GM12878 (cell line): ENCODE results near the gene CCS.

ENCODE experiments used
- CEBPB ChIP-seq, 2 experiments: fragments of 150-350 bp in 1 of 2; IDR thresholded peaks; 2 replicates each; pipeline ENCODE4 v1.6.1; 2012 to 2014; ENCODE audit warnings: low read depth in 2 of 2, low read length in 2 of 2, borderline replicate concordance in 1 of 2, inconsistent platforms in 1 of 2
- HDAC2 ChIP-seq: fragments of 200-600 bp; sonication (generic); IDR thresholded peaks from 2 replicates; pipeline ENCODE4 v1.6.1; 2017
- POLR2A ChIP-seq: IDR thresholded peaks from 2 replicates; pipeline ENCODE4 v1.6.1; 2011; ENCODE audit warnings: low read depth, mild to moderate bottlenecking, low read length
- SP1 ChIP-seq: IDR thresholded peaks from one replicate; pipeline ENCODE4 v1.6.1; 2011; ENCODE audit warnings: low read depth, low read length
- YY1 ChIP-seq: IDR thresholded peaks from 2 replicates; pipeline ENCODE4 v1.6.1; 2011; ENCODE audit warnings: low read depth, mild to moderate bottlenecking, low read length
- ZZZ3 ChIP-seq: IDR thresholded peaks from 2 replicates; pipeline ENCODE4 v1.6.1; 2011; ENCODE audit warnings: low read depth; ENCODE audit not compliant: control insufficient read depth, insufficient read length
- TF ChIP-seq, protein P1 (sequence below): IDR thresholded peaks from 2 replicates; pipeline ENCODE4 v1.6.1; 2011; ENCODE audit warnings: mild to moderate bottlenecking, low read depth, low read length, moderate library complexity; ENCODE audit not compliant: insufficient replicate concordance
- TF ChIP-seq, protein P2 (sequence below), 3 experiments: IDR thresholded peaks in 2 of 3; conservative IDR thresholded peaks in 1 of 3; 2 replicates each; pipeline ENCODE4 v1.5.1; 2011; ENCODE audit warnings: low read depth in 3 of 3, low read length in 3 of 3, mild to moderate bottlenecking in 3 of 3, control low read depth in 2 of 3, moderate library complexity in 2 of 3, inconsistent platforms in 1 of 3, mixed read lengths in 1 of 3; ENCODE audit not compliant: control insufficient read depth in 2 of 3, insufficient read depth in 1 of 3; ENCODE audit errors: extremely low read depth in 1 of 3
- TF ChIP-seq, protein P3 (sequence below): IDR thresholded peaks from 2 replicates; pipeline ENCODE4 v1.6.1; 2011; ENCODE audit warnings: borderline replicate concordance, low read depth, mild to moderate bottlenecking, moderate library complexity, mixed read lengths, low read length; ENCODE audit not compliant: insufficient read depth; ENCODE audit errors: extremely low read length
- TF ChIP-seq, protein P4 (sequence below): IDR thresholded peaks from 2 replicates; pipeline ENCODE4 v1.6.1; 2012; ENCODE audit warnings: low read depth, low read length, improper control_type of control experiment
- TF ChIP-seq, protein P5 (sequence below): IDR thresholded peaks from 2 replicates; pipeline ENCODE4 v1.6.1; 2012; ENCODE audit warnings: mild to moderate bottlenecking, low read depth, low read length
- TF ChIP-seq, protein P6 (sequence below): fragments of 450-650 bp; IDR thresholded peaks from 2 replicates; pipeline ENCODE4 v1.6.1; 2018; ENCODE audit warnings: borderline replicate concordance, mild to moderate bottlenecking; ENCODE audit not compliant: partially characterized antibody

DNA sequence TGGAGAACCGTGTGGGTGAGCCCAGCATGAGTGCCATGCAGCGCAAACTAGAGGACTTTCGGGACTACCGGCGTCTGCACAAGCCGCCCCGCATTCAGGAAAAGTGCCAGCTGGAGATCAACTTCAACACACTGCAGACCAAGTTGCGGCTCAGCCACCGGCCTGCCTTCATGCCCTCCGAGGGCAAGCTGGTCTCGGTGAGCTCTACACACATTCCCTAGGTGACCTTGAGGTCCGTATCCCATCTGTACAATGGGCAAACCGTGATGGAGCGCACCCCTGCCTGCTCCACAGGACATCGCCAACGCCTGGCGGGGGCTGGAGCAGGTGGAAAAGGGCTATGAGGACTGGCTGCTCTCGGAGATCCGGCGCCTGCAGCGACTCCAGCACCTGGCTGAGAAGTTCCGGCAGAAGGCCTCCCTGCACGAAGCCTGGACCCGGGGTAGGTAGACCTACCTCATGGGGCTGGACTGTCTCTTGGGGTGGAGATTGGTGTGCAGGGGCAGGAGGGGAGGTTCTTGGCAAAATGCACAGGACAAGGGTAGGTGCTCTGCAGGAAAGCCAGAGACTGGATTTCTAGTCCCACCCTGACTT, 35.2 kb upstream of the CCS start:
- TF ChIP-seq ZZZ3 (no peak), POLR2A (no peak), SP1 (no peak), CEBPB (IDR thresholded peaks at IDR 0.05; ENCODE audit: borderline replicate concordance in 1 of 2, low read depth in 2 of 2, low read length in 2 of 2) (no peak), HDAC2 (no peak), YY1 (no peak)
- TF ChIP-seq, protein P1, sequence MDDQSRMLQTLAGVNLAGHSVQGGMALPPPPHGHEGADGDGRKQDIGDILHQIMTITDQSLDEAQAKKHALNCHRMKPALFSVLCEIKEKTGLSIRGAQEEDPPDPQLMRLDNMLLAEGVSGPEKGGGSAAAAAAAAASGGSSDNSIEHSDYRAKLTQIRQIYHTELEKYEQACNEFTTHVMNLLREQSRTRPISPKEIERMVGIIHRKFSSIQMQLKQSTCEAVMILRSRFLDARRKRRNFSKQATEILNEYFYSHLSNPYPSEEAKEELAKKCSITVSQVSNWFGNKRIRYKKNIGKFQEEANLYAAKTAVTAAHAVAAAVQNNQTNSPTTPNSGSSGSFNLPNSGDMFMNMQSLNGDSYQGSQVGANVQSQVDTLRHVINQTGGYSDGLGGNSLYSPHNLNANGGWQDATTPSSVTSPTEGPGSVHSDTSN: no peak
- TF ChIP-seq, protein P2, sequence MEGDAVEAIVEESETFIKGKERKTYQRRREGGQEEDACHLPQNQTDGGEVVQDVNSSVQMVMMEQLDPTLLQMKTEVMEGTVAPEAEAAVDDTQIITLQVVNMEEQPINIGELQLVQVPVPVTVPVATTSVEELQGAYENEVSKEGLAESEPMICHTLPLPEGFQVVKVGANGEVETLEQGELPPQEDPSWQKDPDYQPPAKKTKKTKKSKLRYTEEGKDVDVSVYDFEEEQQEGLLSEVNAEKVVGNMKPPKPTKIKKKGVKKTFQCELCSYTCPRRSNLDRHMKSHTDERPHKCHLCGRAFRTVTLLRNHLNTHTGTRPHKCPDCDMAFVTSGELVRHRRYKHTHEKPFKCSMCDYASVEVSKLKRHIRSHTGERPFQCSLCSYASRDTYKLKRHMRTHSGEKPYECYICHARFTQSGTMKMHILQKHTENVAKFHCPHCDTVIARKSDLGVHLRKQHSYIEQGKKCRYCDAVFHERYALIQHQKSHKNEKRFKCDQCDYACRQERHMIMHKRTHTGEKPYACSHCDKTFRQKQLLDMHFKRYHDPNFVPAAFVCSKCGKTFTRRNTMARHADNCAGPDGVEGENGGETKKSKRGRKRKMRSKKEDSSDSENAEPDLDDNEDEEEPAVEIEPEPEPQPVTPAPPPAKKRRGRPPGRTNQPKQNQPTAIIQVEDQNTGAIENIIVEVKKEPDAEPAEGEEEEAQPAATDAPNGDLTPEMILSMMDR (IDR thresholded peaks at IDR 0.05 in 2 of 3, conservative IDR thresholded peaks at IDR 0.05 in 1 of 3; ENCODE audit: control insufficient read depth in 2 of 3, extremely low read depth in 1 of 3, insufficient read depth in 1 of 3, low read depth in 3 of 3, low read length in 3 of 3): no peak
- TF ChIP-seq, protein P3, sequence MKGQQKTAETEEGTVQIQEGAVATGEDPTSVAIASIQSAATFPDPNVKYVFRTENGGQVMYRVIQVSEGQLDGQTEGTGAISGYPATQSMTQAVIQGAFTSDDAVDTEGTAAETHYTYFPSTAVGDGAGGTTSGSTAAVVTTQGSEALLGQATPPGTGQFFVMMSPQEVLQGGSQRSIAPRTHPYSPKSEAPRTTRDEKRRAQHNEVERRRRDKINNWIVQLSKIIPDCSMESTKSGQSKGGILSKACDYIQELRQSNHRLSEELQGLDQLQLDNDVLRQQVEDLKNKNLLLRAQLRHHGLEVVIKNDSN: no peak
- TF ChIP-seq, protein P4, sequence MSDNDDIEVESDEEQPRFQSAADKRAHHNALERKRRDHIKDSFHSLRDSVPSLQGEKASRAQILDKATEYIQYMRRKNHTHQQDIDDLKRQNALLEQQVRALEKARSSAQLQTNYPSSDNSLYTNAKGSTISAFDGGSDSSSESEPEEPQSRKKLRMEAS: no peak
- TF ChIP-seq, protein P5, sequence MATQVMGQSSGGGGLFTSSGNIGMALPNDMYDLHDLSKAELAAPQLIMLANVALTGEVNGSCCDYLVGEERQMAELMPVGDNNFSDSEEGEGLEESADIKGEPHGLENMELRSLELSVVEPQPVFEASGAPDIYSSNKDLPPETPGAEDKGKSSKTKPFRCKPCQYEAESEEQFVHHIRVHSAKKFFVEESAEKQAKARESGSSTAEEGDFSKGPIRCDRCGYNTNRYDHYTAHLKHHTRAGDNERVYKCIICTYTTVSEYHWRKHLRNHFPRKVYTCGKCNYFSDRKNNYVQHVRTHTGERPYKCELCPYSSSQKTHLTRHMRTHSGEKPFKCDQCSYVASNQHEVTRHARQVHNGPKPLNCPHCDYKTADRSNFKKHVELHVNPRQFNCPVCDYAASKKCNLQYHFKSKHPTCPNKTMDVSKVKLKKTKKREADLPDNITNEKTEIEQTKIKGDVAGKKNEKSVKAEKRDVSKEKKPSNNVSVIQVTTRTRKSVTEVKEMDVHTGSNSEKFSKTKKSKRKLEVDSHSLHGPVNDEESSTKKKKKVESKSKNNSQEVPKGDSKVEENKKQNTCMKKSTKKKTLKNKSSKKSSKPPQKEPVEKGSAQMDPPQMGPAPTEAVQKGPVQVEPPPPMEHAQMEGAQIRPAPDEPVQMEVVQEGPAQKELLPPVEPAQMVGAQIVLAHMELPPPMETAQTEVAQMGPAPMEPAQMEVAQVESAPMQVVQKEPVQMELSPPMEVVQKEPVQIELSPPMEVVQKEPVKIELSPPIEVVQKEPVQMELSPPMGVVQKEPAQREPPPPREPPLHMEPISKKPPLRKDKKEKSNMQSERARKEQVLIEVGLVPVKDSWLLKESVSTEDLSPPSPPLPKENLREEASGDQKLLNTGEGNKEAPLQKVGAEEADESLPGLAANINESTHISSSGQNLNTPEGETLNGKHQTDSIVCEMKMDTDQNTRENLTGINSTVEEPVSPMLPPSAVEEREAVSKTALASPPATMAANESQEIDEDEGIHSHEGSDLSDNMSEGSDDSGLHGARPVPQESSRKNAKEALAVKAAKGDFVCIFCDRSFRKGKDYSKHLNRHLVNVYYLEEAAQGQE: no peak
- TF ChIP-seq, protein P6, sequence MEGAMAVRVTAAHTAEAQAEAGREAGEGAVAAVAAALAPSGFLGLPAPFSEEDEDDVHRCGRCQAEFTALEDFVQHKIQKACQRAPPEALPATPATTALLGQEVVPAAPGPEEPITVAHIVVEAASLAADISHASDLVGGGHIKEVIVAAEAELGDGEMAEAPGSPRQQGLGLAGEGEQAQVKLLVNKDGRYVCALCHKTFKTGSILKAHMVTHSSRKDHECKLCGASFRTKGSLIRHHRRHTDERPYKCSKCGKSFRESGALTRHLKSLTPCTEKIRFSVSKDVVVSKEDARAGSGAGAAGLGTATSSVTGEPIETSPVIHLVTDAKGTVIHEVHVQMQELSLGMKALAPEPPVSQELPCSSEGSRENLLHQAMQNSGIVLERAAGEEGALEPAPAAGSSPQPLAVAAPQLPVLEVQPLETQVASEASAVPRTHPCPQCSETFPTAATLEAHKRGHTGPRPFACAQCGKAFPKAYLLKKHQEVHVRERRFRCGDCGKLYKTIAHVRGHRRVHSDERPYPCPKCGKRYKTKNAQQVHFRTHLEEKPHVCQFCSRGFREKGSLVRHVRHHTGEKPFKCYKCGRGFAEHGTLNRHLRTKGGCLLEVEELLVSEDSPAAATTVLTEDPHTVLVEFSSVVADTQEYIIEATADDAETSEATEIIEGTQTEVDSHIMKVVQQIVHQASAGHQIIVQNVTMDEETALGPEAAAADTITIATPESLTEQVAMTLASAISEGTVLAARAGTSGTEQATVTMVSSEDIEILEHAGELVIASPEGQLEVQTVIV: no peak
